ENCODE measurements around the gene SPTLC1. TPM values are rescaled to one million over a fixed set of nuclear protein-coding genes. Genes with fewer than 3 reads are reported as not detected.

Gene SPTLC1
- total RNA-seq, 2 donors from 2014 or later = 77.2 to 83.8 TPM

GRCh38 chr9:91986248-91986647, 129.0 kb downstream of the SPTLC1 start:
- intact Hi-C loops (cut with DNase I) = no loop called here
- Histone ChIP-seq H3K4me3 (no peak overlapping the region), H3K9me3 (no peaks in the 10 kb centered on the region), H3K9ac (ENCODE audit: low read depth in 2 of 2, low read length in 2 of 2) (no peak overlapping the region), H3K27ac (no peak overlapping the region), H3K4me1 (no peaks in the 10 kb centered on the region), H3K27me3 (no peaks in the 10 kb centered on the region), H3K36me3 (no peaks in the 10 kb centered on the region)
- TF ChIP-seq CTCF (IDR thresholded peaks at IDR 0.05) = no peak
- no peak for DNase-seq

DNA sequence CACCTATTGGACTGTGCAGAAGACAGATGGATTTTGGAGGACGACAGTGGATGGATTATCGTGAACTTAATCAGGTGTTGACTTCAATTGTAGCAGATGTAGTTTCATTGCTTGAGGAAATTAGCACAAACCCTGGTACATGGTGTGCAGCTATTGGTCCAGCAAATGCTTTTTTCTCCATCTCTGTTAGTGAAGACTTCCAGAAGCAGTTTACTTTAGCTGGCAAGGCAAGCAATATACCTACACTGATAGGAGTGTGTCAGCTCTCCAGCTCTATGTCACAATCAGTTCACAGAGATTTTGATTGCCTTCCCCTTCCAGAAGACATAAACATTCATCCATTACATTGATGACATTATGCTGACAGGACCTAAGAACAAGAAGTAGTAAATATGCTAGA, 129.5 kb downstream of the SPTLC1 start:
- Histone ChIP-seq H3K27ac (no peak overlapping the region), H3K27me3 (no peaks in the 10 kb centered on the region), H3K9me3 (no peaks in the 10 kb centered on the region), H3K4me3 (no peak overlapping the region), H3K4me1 (no peaks in the 10 kb centered on the region), H3K9ac (ENCODE audit: low read depth in 2 of 2, low read length in 2 of 2) (no peak overlapping the region), H3K36me3 (no peaks in the 10 kb centered on the region)
- intact Hi-C loops (cut with DNase I) = no loop called here
- DNase-seq = no peak
- no peak for TF ChIP-seq CTCF (IDR thresholded peaks at IDR 0.05)

Other genes starting within 250 kb of the SPTLC1 start
- gene ROR2, start 165.2 kb downstream of the SPTLC1 start, total RNA-seq = 1 to 10 TPM; 1.7 to 9.1 TPM
- gene IARS1, start 178.3 kb upstream of the SPTLC1 start, total RNA-seq = 100 to 1,000 TPM in 1 of 2 donors, 10 to 100 TPM in 1; 52.4 to 109 TPM
- 10 to 100 TPM; 17.6 to 26.4 TPM for gene NOL8, start 209.9 kb upstream of the SPTLC1 start, total RNA-seq
- 10 to 100 TPM in 1 of 2 donors, 1 to 10 TPM in 1; 3.1 to 11.0 TPM for gene CENPP, start 210.5 kb upstream of the SPTLC1 start, total RNA-seq